NCI-H1105 (cell line): ENCODE data around the gene SMAD7.

Experiments
- DNase-seq: peaks from one replicate; lab custom pipeline; 2025; lab: John Stamatoyannopoulos, UW

SMAD7 gene

DNA sequence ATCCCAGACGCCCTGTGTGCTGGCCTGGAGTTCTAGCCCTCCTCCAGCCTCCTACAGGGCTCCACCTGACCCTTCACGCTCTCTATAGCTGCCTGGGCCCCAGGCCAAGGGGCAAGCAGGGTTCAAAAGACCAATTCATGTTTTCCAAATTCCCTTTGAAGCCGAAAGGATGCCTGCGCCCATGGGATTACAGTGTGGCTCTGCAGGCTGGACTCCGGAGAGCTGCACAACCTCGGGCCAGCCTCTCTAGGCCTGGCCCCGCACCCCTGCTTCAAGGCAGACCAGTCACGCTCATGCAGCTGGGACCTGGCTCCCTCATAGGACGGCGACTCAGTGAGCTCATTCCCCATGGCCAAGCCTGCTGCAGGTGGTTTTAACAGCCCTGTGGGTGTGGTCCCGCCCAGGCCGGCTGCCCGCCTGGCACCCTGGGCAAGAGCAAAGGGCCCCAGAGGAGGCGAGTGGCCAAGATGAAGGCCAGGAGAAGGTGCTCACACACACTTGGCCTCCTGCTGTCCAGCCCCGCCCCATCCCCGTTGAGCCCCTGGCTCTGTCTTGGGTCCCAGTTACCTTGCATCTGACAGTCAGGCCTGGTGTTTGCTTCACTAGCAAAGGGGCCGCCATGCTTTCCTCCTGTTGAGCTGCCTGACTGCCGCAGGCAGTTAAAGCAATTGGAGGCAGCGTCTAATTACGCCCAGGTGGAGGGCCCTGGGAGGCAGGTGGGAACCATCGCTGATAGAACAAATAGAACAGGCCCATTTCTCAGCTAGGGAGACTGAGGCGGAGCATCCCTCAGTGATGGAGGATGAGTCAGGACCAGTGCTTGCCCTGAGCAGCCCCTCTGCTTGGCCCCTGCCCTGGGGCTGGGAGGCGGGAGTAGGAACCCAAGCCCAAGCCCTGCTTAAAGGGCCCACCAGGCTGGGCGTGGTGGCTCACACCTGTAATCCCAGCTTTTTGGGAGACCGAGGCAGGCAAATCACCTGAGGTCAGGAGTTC lies 56.9 kb downstream of the SMAD7 start:
- DNase-seq = no peak

DNA sequence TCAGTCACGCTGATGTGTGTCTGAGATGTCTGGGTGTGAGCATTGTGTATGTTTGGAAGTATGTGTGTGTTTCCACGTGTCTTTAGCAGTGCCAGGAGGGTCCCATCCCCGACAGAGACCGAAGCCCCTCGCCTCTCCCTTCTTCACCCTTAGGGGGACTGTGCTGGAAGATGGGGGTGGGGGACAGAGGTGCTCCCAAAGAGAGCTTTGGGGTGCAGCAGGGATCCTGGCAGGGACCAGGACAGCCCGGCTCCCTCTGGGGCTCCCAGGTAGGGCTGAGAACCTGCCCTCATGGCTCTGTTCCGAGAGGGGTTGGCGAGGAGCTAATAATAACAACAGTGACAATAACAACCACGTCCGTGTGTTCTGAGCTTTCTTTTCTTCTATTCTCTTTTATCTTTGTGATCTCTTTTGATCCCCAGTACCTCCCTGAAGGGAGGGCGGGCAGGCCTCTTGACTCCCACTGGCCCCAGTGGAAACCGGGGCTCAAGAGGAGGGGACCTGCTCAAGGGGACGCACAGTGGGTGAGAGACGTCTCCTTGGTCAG lies 57.6 kb downstream of the SMAD7 start:
- DNase-seq = no peak

DNA sequence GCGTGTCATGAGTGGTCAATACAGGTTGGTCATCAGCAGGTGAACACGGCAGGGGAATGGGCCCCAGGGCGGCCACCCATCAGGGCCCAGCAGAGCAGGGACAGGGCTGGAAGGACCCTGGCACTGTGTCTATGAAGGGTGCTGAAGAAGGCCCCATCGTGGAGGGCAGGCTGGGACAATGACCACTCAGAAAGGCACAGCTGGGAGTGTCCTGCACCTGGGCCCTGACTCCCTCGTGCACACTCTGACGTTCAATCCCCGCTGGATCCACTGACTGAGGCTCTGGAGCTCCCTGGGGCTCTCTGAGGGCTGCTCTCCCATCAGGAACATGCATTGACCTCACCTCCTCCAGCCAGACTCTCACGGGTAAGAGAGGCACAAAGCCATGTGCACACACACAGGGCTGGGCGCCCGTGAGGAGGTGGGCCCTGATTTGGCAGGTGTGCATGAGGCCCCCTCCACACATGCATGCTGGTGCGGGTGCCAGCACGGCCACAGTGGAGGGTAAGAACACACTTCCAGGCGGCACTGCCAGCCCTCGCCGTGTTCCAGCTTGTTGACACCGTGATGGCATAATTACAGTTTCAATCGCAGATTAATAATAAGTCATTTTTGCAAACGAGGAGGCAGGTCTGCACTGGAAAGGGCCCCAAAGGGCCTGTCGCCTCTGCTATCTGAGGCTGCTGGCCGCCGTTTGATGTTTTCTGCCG lies 58.5 kb downstream of the SMAD7 start:
- DNase-seq = peak; percentile 90

DNA sequence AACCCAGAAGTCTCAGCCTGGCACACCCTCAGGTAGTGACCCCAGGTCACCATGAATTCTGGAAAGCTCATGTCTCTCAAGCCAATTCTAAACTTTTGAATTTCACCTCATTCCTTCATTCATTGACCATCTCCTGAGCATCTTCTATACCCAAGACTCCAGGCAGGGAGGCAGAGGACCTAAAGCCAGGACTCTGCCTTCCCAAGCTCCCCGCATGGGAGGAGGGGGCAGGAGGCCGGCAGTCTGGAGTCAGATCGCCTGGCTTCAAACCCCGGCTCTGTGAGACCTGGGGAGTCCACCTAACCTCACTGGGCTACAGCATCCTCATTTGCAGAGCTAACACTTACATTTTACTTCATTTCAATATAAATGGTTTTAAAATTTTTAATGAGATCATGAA lies 59.0 kb downstream of the SMAD7 start:
- DNase-seq = no peak

DNA sequence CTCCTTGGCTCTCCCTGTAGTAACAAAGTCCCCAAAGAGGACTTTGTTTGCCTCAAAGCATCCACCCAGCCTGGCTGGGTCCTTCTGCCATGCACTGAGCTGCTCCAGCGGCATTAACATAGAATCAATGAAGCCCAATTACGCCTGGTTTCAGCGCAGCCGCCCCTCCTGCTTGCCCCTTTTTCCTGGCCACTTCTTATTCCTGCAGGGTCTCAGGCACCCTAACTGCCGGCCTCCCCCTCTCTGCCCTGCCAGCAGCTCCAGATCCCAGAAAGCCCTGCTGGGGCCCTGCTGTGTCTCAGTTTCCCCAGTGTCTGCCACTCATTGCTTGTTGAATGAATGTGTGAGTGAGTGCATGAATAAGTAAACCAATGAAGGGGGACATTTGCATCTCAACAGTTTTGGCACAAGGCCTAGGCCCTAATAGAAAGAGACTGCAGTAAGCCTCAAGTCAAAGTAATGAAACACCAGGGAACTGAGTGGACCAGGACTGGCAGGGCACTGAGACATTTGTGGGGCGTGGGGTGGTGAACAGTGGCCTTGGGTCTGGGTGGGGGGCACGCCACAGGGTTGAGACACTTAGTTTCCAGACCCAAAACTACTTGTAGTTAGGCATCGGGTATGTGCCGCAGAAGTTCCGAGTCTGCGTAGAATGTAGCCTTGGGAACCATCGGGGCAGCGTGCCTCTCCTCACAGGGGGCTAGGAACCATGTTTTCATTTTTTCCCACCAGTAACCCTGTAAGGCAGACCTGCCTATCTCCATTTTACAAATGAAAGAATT lies 60.6 kb downstream of the SMAD7 start:
- DNase-seq = no peak

DNA sequence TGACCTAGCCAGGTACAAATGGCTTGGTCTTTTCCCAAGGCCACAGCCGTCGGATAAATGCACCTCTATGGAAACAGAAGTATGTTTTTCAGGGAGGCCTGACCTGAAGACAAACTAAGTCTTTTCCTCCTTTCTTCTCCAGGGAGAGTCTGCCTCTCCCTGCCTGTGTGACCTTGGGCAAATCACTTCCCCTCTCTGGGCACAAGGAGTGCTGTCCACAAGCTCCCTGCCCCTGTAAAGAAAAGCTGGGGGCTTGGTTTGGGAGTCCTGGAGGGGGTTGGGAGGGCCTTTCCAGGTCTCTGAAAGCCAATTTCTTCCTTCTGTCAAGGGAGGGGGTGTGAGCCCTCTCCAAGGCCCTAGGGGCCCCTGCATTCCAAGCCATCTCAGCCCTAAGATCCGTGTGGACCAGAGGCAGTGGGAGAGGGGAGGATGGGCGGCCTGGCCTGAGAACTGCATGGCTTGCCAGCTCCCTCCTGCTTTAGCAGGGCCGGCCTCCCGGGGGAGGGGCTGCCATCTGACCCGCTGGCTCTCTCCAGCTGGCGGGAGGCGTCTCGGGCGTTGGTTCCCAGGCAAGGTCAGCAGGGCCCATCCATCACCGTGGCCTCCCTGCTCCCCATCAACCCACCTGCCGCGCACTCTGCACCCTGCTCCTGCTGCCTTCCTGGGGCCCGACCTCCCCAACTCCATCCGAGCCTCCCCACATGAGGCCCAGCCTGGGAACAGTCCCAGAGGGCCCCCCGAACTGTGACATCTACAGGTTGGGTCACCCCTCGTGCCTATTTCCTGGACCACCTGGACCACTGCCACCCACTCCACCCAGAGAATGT lies 61.4 kb downstream of the SMAD7 start:
- no peak for DNase-seq

DNA sequence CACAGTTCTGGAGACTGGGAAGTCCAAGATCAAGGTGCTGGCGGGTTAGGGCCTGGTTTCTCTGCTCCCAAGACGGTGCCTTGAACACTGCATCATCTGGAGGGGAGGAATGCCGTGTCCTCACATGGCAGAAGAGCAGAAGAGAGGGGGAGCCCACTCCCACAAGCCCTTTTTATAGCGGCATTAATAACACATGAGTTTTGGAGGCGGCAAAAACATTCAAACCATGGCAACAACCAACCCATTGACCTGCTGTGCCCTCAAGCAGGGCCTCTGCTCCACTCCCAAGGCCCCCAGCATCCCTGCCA lies 62.0 kb downstream of the SMAD7 start:
- no peak for DNase-seq

DNA sequence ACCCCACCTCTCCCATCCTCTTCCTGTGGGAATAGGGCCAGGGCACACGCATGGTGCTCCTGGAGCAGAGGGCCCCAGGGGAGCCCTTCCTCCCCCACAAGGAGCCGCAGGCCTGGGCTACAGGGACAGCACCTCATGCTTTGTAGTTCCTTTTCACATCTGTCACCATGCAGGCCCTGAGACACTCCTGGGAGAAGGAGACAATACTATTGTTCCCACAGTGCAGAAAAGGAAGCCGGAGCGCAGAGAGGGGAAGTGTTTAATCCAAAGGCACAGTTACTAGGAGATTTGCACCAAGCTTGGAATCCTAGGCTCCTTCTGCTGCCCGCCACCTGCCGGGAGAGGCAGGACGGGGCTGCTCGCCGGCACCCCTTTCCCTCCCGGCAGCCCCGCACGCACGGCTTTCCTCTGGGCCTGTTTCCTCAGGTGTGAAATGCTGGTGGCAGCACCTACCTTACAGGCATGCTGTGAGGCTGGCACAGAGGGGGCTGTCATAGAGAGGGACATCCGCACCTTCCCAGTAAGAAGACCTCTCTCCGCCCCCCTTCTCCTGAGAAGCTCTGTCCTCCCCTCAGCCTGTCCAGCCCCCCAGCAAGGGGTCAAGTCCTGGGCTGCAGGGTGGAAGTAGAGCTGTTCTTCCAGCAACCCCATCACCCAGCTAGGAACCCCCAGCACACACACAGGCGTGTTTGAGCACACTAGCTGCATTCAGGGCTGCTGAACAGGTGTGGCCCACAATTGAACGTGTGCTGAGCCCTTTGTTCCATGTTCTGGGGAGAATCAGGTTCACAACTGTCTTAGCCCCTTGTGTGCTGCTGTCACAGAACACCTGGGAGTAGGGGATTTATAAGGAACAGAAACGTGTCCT lies 62.6 kb downstream of the SMAD7 start:
- no peak for DNase-seq

DNA sequence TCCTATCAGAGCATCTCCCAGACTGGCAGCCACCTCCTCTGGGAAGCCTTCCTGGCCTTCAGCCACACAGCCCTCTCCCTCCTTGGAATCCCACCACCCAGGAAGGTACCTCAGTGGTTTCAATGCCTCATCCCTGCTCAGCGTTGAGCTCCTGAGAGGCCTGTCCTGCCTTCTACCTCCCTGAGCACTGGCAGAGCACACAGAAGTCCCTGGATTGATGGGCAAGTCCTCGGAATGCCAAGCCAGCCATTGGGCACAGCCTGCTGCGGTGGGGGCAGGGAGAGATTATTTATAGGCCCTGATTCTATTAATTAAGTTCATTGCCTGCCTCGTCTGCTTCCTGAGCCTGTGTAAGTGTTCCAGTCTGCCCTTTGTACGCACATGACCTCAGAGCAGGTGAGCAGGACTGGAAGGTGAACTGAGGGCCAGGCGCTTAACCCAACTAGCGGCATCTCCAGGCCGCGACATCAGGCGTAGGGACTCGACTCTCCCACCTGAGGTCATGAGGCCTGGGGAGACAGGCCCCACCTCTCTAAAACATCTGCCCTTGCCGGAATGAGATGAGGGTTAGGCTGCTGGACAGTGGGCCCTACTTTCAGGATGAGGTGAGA lies 63.4 kb downstream of the SMAD7 start:
- no peak for DNase-seq

DNA sequence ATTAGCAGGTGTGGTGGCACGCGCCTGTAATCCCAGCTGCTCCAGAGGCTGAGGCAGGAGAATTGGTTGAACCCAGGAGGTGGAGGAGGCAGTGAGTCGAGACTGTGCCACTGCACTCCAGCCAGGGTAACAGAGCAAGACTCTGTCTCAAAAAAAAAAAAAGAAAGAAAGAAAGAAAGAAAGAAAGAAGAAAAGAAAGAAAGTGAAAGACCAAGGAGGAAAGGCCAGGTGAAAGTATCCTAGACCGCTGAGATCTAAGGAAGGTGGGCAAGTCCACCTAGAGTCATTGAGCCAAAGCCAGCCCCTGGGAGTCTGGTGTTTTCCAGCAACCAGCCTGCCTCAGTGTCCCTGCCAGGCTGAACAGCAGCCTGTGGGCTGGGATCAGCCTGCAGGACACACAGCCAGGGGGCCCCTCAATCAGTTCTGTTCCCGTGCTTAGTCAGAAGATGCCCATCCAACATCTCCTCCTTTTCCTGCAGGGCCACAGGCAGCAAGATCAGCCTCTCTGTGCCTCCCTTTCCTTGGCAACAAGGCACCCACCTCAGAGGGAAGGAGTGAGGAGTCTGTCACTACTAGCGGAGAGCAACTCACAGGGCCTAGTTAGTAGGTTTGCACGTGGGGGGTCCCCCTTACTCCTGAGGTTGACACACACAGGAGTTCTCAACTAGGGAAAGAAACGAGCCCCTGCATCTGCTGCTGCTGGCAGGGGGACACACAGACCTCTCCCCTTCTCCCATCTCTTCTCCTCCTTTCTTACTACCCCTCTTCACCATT lies 64.1 kb downstream of the SMAD7 start:
- no peak for DNase-seq

DNA sequence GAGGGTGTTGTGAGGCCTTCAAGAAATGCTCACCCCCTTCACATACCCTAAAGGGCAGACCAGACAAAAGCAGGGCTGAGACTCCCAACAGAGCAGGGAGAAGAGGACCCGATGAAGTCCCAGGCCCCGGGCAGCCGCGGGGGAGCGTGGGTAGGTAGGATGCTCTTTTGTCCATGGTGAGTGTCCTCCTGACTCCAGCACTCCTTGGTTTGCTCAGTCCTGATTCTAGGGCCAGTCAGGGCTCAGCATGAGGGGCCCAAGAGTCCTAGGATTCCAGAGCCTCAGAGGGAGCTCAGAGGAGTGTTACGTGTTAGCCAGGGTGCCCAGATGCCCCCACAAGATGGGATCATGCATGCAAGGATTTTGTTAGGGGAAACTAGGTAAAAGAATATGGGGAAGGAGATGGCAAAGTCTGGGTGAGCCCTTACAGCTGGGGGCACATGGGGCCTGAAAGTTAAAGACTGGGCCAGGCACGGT lies 64.8 kb downstream of the SMAD7 start:
- DNase-seq = no peak

DNA sequence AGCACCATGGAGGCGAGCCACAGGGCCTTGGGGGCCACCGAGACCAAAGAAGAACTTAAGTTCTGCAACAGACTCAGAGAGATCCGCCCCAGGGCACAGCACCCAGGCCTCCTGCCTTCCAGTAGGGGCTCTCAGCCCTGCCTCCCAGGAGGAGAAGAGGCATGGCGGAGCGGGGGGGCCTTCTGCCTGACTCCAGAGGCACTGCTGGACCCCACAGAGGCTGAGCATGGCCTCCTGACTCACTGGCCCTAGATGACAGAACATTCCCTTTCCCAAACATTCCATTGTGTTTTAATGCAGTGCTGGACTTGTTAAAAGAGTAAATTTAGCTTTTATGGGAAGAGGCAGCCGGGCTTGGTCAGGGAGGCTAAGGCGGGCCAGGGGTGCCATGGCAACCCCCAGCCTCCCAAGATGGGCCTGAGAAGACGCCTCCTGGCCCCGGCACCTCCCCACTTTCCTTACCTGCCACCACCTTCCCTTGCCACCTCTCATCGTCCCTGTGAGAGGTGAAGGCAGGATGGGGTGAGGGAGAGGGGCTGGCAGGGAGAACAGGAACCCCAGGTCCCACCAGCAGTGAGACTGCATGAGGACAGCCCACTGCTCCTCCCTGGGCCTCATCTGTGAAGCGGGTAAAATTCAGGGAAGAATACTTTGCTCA lies 65.4 kb downstream of the SMAD7 start:
- no peak for DNase-seq

DNA sequence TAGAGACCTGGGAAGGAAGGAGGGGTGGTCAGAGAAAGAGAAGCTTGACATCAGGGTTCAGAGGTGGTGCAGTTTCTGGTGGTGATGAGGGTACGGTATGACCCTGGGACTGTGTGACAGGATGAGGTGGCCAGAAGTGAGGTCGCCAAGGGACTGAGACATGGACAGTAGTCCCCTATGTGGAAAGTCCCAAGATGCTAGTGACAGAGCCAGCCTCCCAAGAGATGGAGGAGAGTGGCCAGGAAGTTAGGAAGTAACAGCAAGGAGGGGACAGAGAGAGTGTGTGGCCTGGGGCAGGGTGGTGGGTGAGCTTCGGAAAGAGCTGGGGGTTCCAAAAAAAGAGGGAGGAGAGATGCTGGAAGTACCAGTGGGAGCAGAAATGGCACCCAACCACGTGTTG lies 66.0 kb downstream of the SMAD7 start:
- no peak for DNase-seq

DNA sequence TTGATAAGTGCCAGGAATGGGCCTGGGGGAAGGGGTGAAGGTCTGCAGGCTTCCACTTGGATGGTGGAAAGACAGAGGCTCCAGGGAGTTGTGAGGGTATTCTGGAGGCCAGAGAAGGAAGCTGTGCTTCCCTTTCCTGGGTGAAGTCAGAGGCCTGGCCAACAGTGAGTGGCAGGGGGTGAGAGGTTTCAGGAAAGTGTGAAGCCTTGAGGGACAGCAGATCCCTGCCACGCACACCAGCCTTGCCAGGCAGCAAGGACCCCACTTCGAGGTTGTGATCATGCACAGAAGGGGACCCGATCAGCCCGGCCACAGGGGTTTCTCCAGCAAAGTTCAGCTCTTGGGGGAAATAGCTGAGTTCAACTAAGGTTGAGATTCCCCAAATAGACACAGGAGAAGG lies 66.5 kb downstream of the SMAD7 start:
- no peak for DNase-seq

DNA sequence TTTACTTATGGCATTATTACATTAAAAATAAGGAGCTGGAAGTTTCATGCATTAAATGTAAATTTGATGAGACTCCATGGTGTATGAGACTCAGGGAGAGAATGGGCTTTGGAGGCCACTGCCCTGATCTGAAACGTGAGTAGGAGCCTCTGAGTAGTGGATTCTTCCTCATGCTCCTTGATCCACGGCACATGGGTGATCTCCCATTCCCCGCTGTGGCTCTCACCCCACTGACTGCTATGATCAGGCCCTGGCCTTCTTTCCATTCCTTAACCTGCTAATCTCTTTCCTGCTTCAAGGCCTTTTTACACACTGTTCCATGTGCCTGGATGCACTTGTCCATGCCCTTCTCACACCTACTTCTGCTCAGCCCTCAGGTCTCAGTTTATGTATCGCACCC lies 68.4 kb downstream of the SMAD7 start:
- no peak for DNase-seq

DNA sequence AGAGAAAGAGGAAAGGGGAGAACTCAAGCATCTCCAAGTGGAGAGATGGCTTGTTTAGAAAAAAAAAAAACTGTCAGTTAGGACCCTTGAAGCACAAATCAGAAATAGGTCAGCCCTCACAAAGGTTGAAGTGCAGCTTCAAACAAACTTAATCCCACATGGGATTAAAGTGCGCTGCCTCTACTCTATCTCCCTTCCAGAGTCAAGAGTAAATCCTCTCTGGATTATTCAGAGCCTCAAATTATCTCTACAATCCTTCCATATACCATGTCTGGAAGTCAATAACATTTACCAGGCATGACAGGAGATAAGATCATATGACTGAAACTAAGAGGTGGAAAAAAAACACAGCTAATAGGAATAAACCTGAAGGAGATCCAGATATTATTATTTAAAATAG lies 69.8 kb downstream of the SMAD7 start:
- DNase-seq = no peak

DNA sequence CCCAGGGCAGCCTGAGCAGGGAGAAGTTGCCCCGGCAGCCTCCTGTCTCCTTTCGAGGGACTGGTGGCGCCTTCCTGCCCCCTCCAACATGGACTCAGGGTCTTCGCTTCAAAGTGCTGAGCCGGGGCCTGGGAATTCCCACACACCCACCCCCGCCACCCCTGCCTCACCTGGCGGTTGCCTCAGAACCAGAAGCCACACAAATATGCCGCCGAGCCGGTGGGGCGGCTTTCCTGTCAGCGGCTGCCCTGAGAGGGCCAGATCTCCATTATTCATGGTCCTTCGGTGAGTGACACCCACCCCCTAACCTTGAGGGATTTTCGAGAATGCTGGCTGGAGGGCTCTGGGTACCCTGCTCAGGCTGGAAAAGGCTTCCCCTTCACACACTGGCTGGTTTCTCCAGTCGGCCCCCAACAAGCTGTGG lies 71.7 kb downstream of the SMAD7 start:
- no peak for DNase-seq

DNA sequence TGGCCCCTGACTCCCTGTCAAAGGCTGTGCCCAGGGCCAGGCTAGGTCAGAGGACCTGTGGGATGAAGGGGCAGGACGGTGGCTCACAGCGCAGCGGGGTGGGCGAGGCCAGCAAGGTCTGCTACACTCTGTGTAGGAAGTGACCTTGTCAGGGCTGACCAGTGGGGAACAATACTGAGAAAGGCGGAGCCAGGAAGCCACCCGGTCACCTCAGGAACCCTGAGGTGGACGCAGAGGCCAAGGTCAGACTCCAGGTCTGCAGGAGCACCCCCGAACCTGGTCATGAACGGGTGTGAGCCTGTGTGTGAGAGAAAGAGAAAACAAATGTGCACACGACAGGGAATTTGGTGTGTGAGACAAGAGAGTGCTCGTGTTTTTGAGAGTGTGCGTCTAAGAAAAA lies 72.3 kb downstream of the SMAD7 start:
- DNase-seq = no peak

DNA sequence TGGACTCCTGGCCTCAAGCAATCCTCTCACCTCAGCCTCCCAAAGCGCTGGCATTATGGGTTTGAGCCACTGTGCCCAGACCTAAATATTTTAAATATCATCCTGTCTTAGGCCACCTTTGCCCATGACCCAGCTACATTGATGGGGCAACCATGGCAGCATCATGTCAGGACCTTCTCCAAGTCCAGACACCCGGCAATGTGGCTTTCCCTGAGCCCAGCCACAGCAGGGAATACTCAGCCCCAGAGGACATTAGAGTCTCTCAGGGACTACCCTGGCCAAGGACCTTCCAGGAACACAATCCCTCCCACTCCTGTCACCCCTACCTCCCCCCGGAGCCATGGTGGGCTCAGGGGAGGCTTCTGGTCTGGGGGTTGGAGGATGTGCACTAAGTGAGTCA lies 72.8 kb downstream of the SMAD7 start:
- DNase-seq = no peak
